HUES48 (cell line): ENCODE results near the gene BMF.

ENCODE experiments used
- H3K27ac ChIP-seq: one replicate; pipeline ENCODE4 v1.7.0; 2013; ENCODE audit warnings: low read depth, low read length, inconsistent platforms
- H3K27me3 ChIP-seq: 2 replicates; pipeline ENCODE4 v1.6.1; 2013; ENCODE audit warnings: mild to moderate bottlenecking, low read length; ENCODE audit not compliant: control insufficient read depth, insufficient read depth
- H3K36me3 ChIP-seq: 2 replicates; pipeline ENCODE4 v1.6.1; 2013; ENCODE audit warnings: low read length; ENCODE audit not compliant: control insufficient read depth, insufficient read depth
- H3K4me1 ChIP-seq: 2 replicates; pipeline ENCODE4 v1.6.1; 2013; ENCODE audit warnings: mild to moderate bottlenecking, low read length; ENCODE audit not compliant: control insufficient read depth, insufficient read depth
- H3K4me3 ChIP-seq: 2 replicates; pipeline ENCODE4 v1.5.1; 2013; ENCODE audit warnings: mild to moderate bottlenecking, low read depth, low read length
- H3K9ac ChIP-seq: 2 replicates; pipeline ENCODE4 v1.6.1; 2013; ENCODE audit warnings: mild to moderate bottlenecking, low read depth, low read length, moderate library complexity
- H3K9me3 ChIP-seq: 2 replicates; pipeline ENCODE4 v1.6.1; 2013; ENCODE audit warnings: low read length; ENCODE audit not compliant: control insufficient read depth, insufficient read depth

BMF gene

DNA sequence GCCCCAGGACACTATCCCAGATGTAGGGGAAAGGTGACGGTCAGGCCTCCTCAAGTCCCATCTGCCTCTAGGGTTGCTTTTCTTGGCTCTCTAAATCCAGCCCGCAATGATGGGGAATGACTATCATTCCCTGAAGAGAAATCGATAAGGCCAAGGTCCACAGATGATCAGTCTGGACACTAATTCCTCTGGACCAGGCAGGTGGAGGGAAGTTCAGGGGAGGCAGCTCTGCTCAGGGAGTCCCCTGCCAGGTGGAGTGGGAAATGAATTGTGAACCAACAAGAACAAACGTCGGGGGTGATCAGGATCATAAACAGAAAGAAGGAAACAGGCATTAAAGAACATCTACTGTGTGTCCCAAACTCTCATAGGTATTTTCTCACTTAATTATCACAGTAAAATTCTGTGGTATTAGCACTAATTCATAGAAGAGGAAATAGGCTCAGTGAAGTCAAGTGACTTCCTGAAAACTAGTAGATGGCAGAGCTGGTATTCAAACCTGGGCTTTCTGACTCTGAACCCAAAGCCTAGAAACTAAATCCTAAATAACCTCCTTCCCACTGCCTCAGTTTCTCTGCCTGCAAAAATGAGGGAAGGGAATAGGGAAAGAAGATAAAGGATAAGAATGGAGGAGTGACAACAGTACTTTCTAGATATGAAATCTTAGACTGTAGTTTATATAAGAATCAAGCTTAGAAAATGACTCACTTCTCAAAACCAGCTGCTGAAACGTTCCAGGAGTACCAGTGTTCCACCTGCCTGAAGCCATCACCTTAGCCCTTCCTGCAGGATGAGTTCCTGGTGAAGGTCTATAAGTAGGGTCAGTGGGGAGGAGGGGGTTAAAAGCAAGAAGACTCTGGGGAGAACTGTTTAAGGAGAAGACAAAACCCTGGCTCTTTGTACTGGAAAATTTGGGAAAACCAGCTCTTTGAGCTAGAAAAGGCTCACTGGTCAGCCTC is 7.5 kb downstream of the BMF start:
- 0 out of 2 replicates have a peak, but pooled peaks cover 3% of the 10 kb centered on the region for H3K36me3 ChIP-seq
- H3K27ac ChIP-seq: no peak overlapping the region
- no peaks in the 10 kb centered on the region for H3K9me3 ChIP-seq
- no peak overlapping the region for H3K4me3 ChIP-seq
- no peak overlapping the region for H3K9ac ChIP-seq
- H3K4me1 ChIP-seq: peaks cover 79% of the 10 kb centered on the region
- H3K27me3 ChIP-seq: no peaks in the 10 kb centered on the region

DNA sequence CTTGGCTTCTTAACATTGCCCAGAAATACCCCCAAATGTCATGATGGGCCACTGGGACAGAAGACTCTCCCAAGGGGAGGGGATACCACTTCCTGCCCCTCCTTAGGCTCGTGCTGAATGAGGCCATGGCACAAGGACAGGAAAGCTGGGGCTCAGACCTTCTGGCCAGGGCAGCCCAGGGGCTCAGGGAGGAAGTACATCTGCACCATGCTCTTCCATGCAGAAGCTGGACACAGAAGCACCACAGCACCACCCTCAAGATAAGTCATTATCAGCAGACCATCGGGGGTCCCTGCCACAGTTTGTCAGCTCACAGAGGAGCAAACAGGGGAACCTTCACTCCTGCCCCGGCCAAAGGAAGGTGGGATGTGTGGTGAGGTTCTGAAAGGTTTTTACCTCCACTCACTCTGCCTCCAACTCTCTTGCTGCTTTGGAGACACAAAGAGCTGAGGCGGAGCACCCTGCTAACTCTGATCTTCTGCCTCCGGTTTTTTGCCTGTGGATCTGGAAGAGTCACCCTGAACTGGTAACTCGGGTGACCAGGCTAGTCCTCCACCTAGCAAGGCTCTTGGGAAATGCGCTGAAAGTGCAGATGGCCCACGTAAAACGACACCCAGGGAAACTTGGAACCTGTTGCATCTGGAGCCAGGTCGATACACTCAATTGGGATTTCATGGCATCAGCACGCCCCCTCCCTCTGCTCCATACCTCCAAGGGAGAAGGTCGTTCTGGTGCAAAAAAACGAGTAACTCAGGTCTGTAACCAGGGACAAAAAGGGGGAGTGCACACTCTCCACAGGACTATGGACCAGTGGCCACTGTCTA is 8.3 kb downstream of the BMF start:
- H3K27ac ChIP-seq: no peak overlapping the region
- H3K4me1 ChIP-seq: peaks cover 73% of the 10 kb centered on the region

DNA sequence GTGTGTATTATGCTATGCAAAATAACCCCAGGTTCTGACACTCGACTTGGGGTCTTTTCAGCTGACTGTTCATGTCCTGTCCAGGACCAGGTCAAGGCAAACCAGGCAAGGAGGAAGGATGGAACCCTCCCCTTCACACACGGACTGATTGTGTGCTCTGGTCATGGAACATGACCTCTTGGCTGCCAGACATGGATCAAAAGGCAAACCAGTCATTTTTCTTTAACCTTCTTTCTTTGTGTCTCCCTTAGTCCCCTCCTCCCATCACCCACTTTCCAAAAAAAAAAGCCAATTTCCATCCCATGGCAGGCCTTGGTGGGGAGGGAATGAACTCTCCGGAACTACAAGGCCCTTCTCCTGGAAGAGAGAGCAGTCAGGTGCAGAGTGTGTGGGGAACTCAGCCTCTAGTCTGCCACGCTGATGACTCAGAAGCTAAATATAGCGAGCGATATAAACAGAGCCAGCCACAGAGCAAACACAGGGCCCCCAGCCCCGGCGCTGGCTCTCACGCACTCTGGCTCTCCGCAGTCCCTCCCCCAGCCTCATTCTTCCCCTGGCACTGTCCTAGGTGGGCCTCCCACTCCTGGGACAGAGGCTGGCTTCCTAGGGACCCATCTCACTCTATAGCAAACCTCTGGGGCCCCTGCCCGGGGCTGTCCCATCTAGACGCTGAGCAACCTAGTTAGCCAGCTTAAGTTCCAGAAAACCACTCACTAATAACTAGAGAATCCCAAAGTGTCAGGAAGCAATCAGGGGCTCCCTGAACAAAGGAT is 10.0 kb downstream of the BMF start:
- Histone ChIP-seq H3K4me3 (no peak overlapping the region), H3K4me1 (peaks cover 62% of the 10 kb centered on the region), H3K9me3 (no peaks in the 10 kb centered on the region), H3K36me3 (0 out of 2 replicates have a peak, but pooled peaks cover 3% of the 10 kb centered on the region), H3K27ac (peak overlapping the region; percentile 83), H3K27me3 (no peaks in the 10 kb centered on the region), H3K9ac (no peak overlapping the region)

More for the DNA sequence above, 8.3 kb downstream of the BMF start:
- no peaks in the 10 kb centered on the region for H3K9me3 ChIP-seq
- H3K9ac ChIP-seq: no peak overlapping the region
- H3K36me3 ChIP-seq: 0 out of 2 replicates have a peak, but pooled peaks cover 3% of the 10 kb centered on the region
- H3K4me3 ChIP-seq: no peak overlapping the region
- no peaks in the 10 kb centered on the region for H3K27me3 ChIP-seq

DNA sequence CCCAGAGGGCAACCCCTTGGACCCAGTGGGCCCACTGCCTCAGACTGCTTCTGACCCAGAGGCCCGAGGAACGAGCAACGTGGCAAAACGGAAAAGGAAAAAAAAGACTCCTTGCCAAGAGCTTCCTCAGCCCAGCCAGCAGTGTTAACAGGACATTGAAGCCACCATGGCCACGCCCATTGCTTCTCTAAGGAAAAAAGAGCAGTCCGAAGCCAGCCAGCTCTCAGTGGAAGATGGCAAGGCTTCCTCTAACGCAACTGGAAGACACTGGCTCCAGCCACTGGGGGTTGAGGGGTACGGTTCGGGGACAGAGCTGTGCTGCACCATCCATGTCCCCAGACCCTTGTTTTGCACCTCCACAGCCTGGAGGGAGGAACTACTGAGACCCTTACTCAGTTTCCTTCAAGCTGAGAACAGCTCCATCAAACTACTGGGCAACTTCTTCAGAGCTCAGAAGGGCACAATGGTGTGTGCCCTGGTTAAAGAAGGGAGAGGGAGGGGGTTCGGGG is 10.7 kb downstream of the BMF start:
- H3K27me3 ChIP-seq: no peaks in the 10 kb centered on the region
- H3K4me3 ChIP-seq: no peak overlapping the region
- H3K9ac ChIP-seq: no peak overlapping the region
- peak overlapping the region; percentile 83 for H3K27ac ChIP-seq
- H3K9me3 ChIP-seq: no peaks in the 10 kb centered on the region
- peaks cover 62% of the 10 kb centered on the region for H3K4me1 ChIP-seq
- 0 out of 2 replicates have a peak, but pooled peaks cover 3% of the 10 kb centered on the region for H3K36me3 ChIP-seq

DNA sequence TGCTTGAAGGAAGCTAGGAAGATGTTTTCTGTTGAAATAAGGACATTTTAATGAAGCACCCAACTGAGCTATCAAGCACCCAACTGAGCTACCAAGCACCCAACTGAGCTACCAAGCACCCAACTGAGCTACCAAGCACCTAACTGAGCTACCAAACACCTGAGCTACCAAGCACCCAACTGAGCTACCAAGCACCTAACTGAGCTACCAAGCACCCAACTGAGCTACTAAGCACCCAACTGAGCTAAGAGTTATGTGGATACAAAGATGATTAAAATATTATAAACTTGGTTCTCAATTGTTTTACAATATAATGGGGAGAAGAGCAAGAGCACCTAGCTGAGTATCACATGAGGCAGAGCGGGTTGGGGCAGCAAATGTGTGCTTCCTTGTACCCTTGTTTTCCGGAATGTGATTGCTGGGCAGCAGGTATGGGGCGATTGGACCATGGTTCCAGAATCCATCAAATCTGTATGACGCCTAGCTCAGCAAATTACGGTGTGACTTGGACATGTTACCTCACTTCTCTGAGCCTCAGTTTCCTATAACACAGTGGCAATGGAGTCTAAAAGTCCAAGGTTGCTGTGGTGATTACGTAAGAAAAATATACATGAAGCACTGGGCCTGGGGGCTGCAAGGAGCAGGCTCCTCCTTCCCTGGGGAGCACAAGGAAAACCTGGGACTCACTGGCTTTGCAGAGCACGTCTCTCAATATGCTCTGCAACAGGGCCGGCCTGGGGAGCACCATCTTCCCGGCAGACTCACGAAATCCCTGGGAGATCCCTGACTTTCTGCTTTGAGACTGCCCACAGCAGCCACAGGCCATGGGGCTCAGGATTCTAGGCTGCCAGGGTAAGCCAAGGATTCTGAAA is 11.3 kb downstream of the BMF start:
- H3K9me3 ChIP-seq: no peaks in the 10 kb centered on the region
- no peak overlapping the region for H3K4me3 ChIP-seq
- H3K27ac ChIP-seq: peak overlapping the region; percentile 83
- peaks cover 63% of the 10 kb centered on the region for H3K4me1 ChIP-seq
- H3K27me3 ChIP-seq: no peaks in the 10 kb centered on the region
- no peak overlapping the region for H3K9ac ChIP-seq
- H3K36me3 ChIP-seq: 0 out of 2 replicates have a peak, but pooled peaks cover 3% of the 10 kb centered on the region

DNA sequence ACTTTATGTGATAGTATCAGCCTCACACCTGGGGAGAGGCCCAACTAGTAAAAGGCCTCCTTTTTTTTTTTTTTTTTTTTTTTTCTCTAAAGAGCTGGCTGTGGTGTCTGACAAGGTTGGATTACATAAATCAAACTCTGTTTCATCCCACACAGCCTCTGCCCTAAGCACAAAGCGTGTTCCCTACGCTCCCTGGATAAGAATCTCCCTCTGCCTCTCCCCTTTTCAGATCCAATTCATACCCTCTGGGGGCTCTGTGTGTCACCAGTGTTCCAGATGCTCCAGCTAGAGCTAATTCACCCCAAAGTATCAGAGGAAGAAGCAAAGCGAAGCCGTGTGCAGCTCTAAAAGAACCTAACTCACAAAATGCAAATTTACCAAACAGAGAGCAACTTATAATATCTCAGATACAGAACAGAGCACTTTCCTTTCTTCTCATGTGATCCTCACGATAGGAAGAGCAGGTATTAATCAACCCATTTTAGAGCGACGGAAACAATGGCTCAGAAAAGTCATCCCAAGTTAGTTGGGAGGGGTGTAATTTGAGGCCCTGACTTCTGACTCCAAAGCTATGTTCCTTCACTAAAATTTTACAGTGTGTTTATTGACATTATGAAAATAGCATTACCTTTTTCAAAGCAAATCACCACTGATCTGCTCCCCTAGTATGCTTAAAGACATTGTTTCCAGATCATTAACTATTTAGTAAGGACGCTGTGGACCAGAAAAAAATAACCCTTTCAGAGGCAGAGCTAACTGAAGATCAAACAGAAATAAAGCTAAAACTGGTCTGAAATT is 12.4 kb downstream of the BMF start:
- peaks cover 5% of the 10 kb centered on the region; the same call in 1 of the 2 replicates for H3K36me3 ChIP-seq
- peaks cover 73% of the 10 kb centered on the region for H3K4me1 ChIP-seq
- H3K27ac ChIP-seq: no peak overlapping the region
- no peaks in the 10 kb centered on the region for H3K27me3 ChIP-seq
- H3K9me3 ChIP-seq: no peaks in the 10 kb centered on the region
- H3K4me3 ChIP-seq: no peak overlapping the region
- no peak overlapping the region for H3K9ac ChIP-seq

DNA sequence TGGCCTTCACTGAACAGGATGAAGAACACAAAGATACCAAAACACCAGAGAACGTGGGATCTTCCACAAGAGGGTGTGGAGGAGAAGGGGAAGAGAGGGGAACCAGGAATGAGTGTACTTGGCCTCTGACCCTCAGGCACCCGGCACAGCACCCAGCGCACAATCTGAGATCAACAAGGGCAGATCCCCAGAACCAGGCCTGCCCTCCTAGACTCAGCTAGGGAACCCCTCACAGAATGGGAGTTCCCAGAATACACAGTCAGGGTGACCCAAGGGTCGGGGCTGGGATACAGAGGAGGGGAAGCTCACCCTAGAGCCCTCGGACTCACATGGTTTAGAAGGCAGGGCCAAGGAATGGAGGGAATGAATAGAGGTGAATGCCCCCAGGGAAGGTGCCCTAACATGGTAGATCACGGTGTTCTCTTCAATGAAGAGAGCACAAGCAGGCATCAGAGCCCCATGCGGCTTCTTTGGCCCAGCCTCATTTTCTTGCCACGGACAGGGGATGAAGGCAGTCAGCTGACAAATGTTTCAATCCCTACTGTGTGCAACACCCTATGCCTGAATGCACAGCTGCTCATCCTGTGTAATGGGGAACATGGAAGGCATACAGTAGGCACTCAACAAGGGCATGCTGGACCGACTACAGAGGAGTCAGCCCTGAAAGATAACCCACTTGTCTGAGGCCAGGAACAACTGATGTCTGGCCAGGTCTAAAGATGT is 13.1 kb downstream of the BMF start:
- Histone ChIP-seq H3K36me3 (peaks cover 9% of the 10 kb centered on the region; the same call in 1 of the 2 replicates), H3K4me3 (no peak overlapping the region), H3K27me3 (no peaks in the 10 kb centered on the region), H3K4me1 (peaks cover 75% of the 10 kb centered on the region), H3K27ac (no peak overlapping the region), H3K9me3 (no peaks in the 10 kb centered on the region), H3K9ac (no peak overlapping the region)

DNA sequence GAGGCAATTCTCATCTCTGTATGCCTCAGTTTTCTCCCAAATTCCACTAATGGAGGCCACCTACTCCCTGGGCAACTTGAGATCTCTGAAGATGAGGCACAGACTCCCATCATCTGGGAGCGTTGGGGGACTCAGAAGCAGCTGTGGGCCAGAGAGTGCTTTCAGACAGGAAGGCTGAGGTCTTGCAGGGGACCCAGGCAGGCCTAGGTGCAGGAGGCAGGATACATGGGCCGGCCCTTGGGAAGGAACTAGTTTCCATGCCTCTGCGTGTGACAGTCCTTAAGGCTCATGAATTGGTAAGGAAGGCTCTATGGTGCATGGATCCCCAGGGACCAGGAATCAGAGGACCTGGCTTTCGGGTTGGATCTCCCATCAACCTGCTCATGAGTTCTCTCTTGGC is 14.5 kb downstream of the BMF start:
- peaks cover 9% of the 10 kb centered on the region; the same call in 1 of the 2 replicates for H3K36me3 ChIP-seq
- H3K9ac ChIP-seq: no peak overlapping the region
- H3K27ac ChIP-seq: no peak overlapping the region
- peaks cover 76% of the 10 kb centered on the region for H3K4me1 ChIP-seq
- H3K4me3 ChIP-seq: no peak overlapping the region
- no peaks in the 10 kb centered on the region for H3K9me3 ChIP-seq
- no peaks in the 10 kb centered on the region for H3K27me3 ChIP-seq
